Liver (tissue), 9 donors: ENCODE measurements around the gene RAC2. TPM values are rescaled to one million over a fixed set of nuclear protein-coding genes. Genes with fewer than 3 reads are reported as not detected.

Experiments
- DNase-seq: peaks from one replicate; pipeline ENCODE4 v3.0.0-alpha.2; 2017; ENCODE audit warnings: low spot score
- H3K27ac ChIP-seq, 2 donors: one replicate each; pipeline ENCODE4 v1.7.0; 2013; ENCODE audit warnings: inconsistent platforms in 2 of 2, low read length in 2 of 2, control low read depth in 1 of 2, low read depth in 1 of 2, mild to moderate bottlenecking in 1 of 2
- H3K27me3 ChIP-seq, 4 donors: one replicate each; pipeline versions ENCODE4 v1.6.1 to v1.7.0; 2013; ENCODE audit warnings: low read length in 3 of 4, inconsistent platforms in 1 of 4, mild to moderate bottlenecking in 1 of 4, moderate library complexity in 1 of 4; ENCODE audit not compliant: control insufficient read depth in 4 of 4, insufficient read depth in 4 of 4
- H3K36me3 ChIP-seq, 4 donors: one replicate each; pipeline versions ENCODE4 v1.6.1 to v1.7.0; 2013; ENCODE audit warnings: low read length in 3 of 4, mild to moderate bottlenecking in 3 of 4, low read depth in 1 of 4, moderate library complexity in 1 of 4; ENCODE audit not compliant: control insufficient read depth in 4 of 4, insufficient read depth in 3 of 4
- H3K4me1 ChIP-seq, 4 donors: one replicate each; pipeline versions ENCODE4 v1.6.1 to v1.7.0; 2013; ENCODE audit warnings: low read length in 3 of 4, mild to moderate bottlenecking in 3 of 4, moderate library complexity in 1 of 4; ENCODE audit not compliant: control insufficient read depth in 4 of 4, insufficient read depth in 4 of 4
- H3K4me3 ChIP-seq, 3 donors: one replicate each; pipeline versions ENCODE4 v1.6.1 to v1.7.0; 2013; ENCODE audit warnings: low read length in 3 of 3, control low read depth in 1 of 3, low read depth in 1 of 3, mild to moderate bottlenecking in 1 of 3
- H3K9ac ChIP-seq, 2 donors: one replicate each; pipeline ENCODE4 v1.7.0; 2013; ENCODE audit warnings: low read length in 2 of 2, mild to moderate bottlenecking in 2 of 2, moderate library complexity in 2 of 2, control low read depth in 1 of 2, low read depth in 1 of 2
- H3K9me3 ChIP-seq, 4 donors: one replicate each; pipeline versions ENCODE4 v1.6.1 to v1.7.0; 2013; ENCODE audit warnings: low read length in 3 of 4; ENCODE audit not compliant: control insufficient read depth in 4 of 4
- ATF3 ChIP-seq: IDR thresholded peaks from 2 replicates; pipeline ENCODE4 v1.6.1; 2016; ENCODE audit warnings: antibody characterized with exemption
- CTCF ChIP-seq: fragments of 150-350 bp; IDR thresholded peaks from 2 replicates; pipeline ENCODE4 v1.5.1; 2017; ENCODE audit warnings: improper control_type of control experiment, low read depth, low read length; ENCODE audit not compliant: missing input control
- FOXA1 ChIP-seq: IDR thresholded peaks from 2 replicates; pipeline ENCODE4 v1.6.1; 2016; ENCODE audit warnings: antibody characterized with exemption
- FOXA2 ChIP-seq: IDR thresholded peaks from 2 replicates; pipeline ENCODE4 v1.6.1; 2016; ENCODE audit warnings: antibody characterized with exemption
- GABPA ChIP-seq, 2 donors: IDR thresholded peaks in 1 of 2; conservative IDR thresholded peaks in 1 of 2; 2 replicates each; pipeline ENCODE4 v1.6.1; 2016; ENCODE audit warnings: antibody characterized with exemption in 2 of 2, mild to moderate bottlenecking in 1 of 2, moderate library complexity in 1 of 2
- HNF4G ChIP-seq: IDR thresholded peaks from 2 replicates; pipeline ENCODE4 v1.6.1; 2016; ENCODE audit warnings: antibody characterized with exemption
- JUND ChIP-seq, 2 donors: IDR thresholded peaks; 2 replicates each; pipeline ENCODE4 v1.6.1; 2016; ENCODE audit warnings: antibody characterized with exemption in 2 of 2
- MAX ChIP-seq: IDR thresholded peaks from 2 replicates; pipeline ENCODE4 v1.6.1; 2016; ENCODE audit warnings: antibody characterized with exemption
- NR2F2 ChIP-seq: IDR thresholded peaks from 2 replicates; pipeline ENCODE4 v1.6.1; 2016; ENCODE audit warnings: antibody characterized with exemption
- RAD21 ChIP-seq, 2 donors: IDR thresholded peaks; 2 replicates each; pipeline ENCODE4 v1.6.1; 2016; ENCODE audit warnings: antibody characterized with exemption in 2 of 2, mild to moderate bottlenecking in 2 of 2
- REST ChIP-seq: IDR thresholded peaks from 2 replicates; pipeline ENCODE4 v1.6.1; 2016; ENCODE audit warnings: antibody characterized with exemption, mild to moderate bottlenecking
- RXRA ChIP-seq, 2 donors: IDR thresholded peaks; 2 replicates each; pipeline ENCODE4 v1.6.1; 2017 to 2018; ENCODE audit warnings: antibody characterized with exemption in 2 of 2, mild to moderate bottlenecking in 1 of 2
- SP1 ChIP-seq: IDR thresholded peaks from 2 replicates; pipeline ENCODE4 v1.6.1; 2018; ENCODE audit warnings: antibody characterized with exemption, mild to moderate bottlenecking
- TAF1 ChIP-seq: conservative IDR thresholded peaks from 2 replicates; pipeline ENCODE4 v1.6.1; 2016; ENCODE audit warnings: antibody characterized with exemption, mild to moderate bottlenecking
- YY1 ChIP-seq: IDR thresholded peaks from 2 replicates; pipeline ENCODE4 v1.6.1; 2016; ENCODE audit warnings: antibody characterized with exemption, mild to moderate bottlenecking
- ZBTB33 ChIP-seq: IDR thresholded peaks from 2 replicates; pipeline ENCODE4 v1.6.1; 2016; ENCODE audit warnings: antibody characterized with exemption
- WGBS: extraction: QIAGEN DNeasy Blood & Tissue Kit; methylation state at CpG from one replicate; pipeline ENCODE4 v1.1.7; 2013; 5-methylcytosine and 5-hydroxymethylcytosine counted together
- polyA plus RNA-seq, 2 donors: library from polyadenylated mRNA; stranded (reverse) in 1 of 2; unstranded in 1 of 2; fragments of 200-250 nt in 1 of 2; fragments of >200 nt in 1 of 2; fragmentation: Nextera tagmentation in 1 of 2; extraction: Ambion mirVana in 1 of 2; gene quantifications; one replicate each; pipeline versions ENCODE4 v1.2.1 to v1.2.3, GENCODE V29; 2013 to 2015
- total RNA-seq, 2 donors: library from RNA; depleted of rRNA; stranded (reverse); fragments of >200 nt; gene quantifications; one replicate each; pipeline ENCODE4 v1.2.3, GENCODE V29; 2014
- donor health status: healthy.
- donor health status: healthy.
- donor health status: healthy.
- donor health status: healthy.
- donor health status: healthy.

The RAC2 gene
- total and polyA plus RNA-seq, 4 donors: 4.0 to 15.0 (median 7.4) TPM

- no peak for TF ChIP-seq REST
- no peak for TF ChIP-seq FOXA2
- no peak for TF ChIP-seq MAX
Measured at GRCh38 chr22:37212174-37212906, 31.7 kb downstream of the RAC2 start, which contains the start of gene SSTR3 (continued).

GRCh38 chr22:37211866-37212173 is 32.2 kb downstream of the RAC2 start:
- no peak for DNase-seq
- no peak overlapping the region for H3K4me3 ChIP-seq
- H3K36me3 ChIP-seq: no peaks in the 10 kb centered on the region
- no peak overlapping the region for H3K27ac ChIP-seq
- H3K27me3 ChIP-seq: peaks cover 0 to 4% (median 0%) of the 10 kb centered on the region in 4 donors
- WGBS: 80% methylated on average over 6 of the region's 6 CpGs
- TF ChIP-seq MAX (no peak), CTCF (no peak), NR2F2 (no peak), YY1 (no peak), RAD21 (IDR thresholded peaks at IDR 0.05) (no peak), FOXA1 (no peak), ATF3 (no peak), SP1 (no peak), RXRA (IDR thresholded peaks at IDR 0.05) (no peak), ZBTB33 (no peak), REST (no peak), GABPA (IDR thresholded peaks at IDR 0.05 in 1 of 2, conservative IDR thresholded peaks at IDR 0.05 in 1 of 2) (no peak), HNF4G (no peak), FOXA2 (no peak), JUND (IDR thresholded peaks at IDR 0.05) (no peak), TAF1 (no peak)
- H3K9ac ChIP-seq: no peak overlapping the region
- H3K9me3 ChIP-seq: no peaks in the 10 kb centered on the region
- H3K4me1 ChIP-seq: peaks cover 0 to 2% (median 1%) of the 10 kb centered on the region in 4 donors
